BLaER1 treated with 17β-estradiol and CSF1 and Interleukin-3, amounts not matched to agents 10 nM and 100 nM (cell line): Measurements from ENCODE around the gene RING1.
A peak's percentile ranks its signal among the peaks of the same experiment; 100 is the strongest.

Experiments used
- H3K27ac ChIP-seq, 11 experiments: shearing (Covaris generic); formaldehyde crosslinking; 2 replicates each; pipeline ENCODE4 v1.8.1; 2022
- H3K27me3 ChIP-seq, 11 experiments: shearing (Covaris generic); formaldehyde crosslinking; 2 replicates each; pipeline ENCODE4 v1.8.1; 2022
- H3K36me3 ChIP-seq, 11 experiments: shearing (Covaris generic); formaldehyde crosslinking; 2 replicates each; pipeline ENCODE4 v1.8.1; 2022
- H3K4me1 ChIP-seq, 10 experiments: shearing (Covaris generic); formaldehyde crosslinking; 2 replicates each; pipeline ENCODE4 v1.8.1; 2022
- H3K4me2 ChIP-seq, 11 experiments: shearing (Covaris generic); formaldehyde crosslinking; 2 replicates each; pipeline ENCODE4 v1.8.1; 2022
- H3K4me3 ChIP-seq, 10 experiments: shearing (Covaris generic); formaldehyde crosslinking; 2 replicates each; pipeline ENCODE4 v1.8.1; 2022
- H3K9ac ChIP-seq, 11 experiments: shearing (Covaris generic); formaldehyde crosslinking; 2 replicates each; pipeline ENCODE4 v1.8.1; 2022
- H3K9me3 ChIP-seq, 11 experiments: shearing (Covaris generic); formaldehyde crosslinking; replicated peaks in 1 of 11; 2 replicates each; pipeline ENCODE4 v1.8.1; 2022
- H4K20me1 ChIP-seq, 11 experiments: shearing (Covaris generic); formaldehyde crosslinking; 2 replicates each; pipeline ENCODE4 v1.8.1; 2022
- Cebpa-rat ChIP-seq, 11 experiments: shearing (Covaris generic); IDR thresholded peaks; 2 replicates each; pipeline ENCODE4 v1.8.1; 2022

The RING1 gene

GRCh38 chr6:33189625-33190448 is 18.5 kb upstream of the RING1 start:
- peaks cover 7 to 19% (median 13%) of the 10 kb centered on the region in 10 experiments for H3K4me1 ChIP-seq
- peaks cover 13 to 15% (median 14%) of the 10 kb centered on the region in 11 experiments for H3K36me3 ChIP-seq
- peaks cover 0 to 1% (median 0%) of the 10 kb centered on the region in 11 experiments; a peak in 1 of 22 replicates for H3K9me3 ChIP-seq
- H4K20me1 ChIP-seq, result peaks cover 0 to 28% (median 14%) of the 10 kb centered on the region in 11 experiments; a peak in 15 of 22 replicates
- H3K9ac ChIP-seq, result no peak overlapping the region
- H3K4me2 ChIP-seq, result no peak overlapping the region
- TF ChIP-seq Cebpa-rat (IDR thresholded peaks at IDR 0.05), result no peak
- no peak overlapping the region for H3K27ac ChIP-seq
- H3K27me3 ChIP-seq, result peaks cover 38 to 56% (median 52%) of the 10 kb centered on the region in 11 experiments
- H3K4me3 ChIP-seq, result no peak overlapping the region

GRCh38 chr6:33190504-33191107 is 17.7 kb upstream of the RING1 start:
- H4K20me1 ChIP-seq, result peaks cover 0 to 34% (median 20%) of the 10 kb centered on the region in 11 experiments; a peak in 16 of 22 replicates
- peaks cover 7 to 19% (median 13%) of the 10 kb centered on the region in 10 experiments for H3K4me1 ChIP-seq
- H3K36me3 ChIP-seq, result peaks cover 20 to 22% (median 21%) of the 10 kb centered on the region in 11 experiments
- no peaks in the 10 kb centered on the region for H3K9me3 ChIP-seq
- H3K4me3 ChIP-seq, result no peak overlapping the region
- TF ChIP-seq Cebpa-rat (IDR thresholded peaks at IDR 0.05), result no peak
- H3K9ac ChIP-seq, result no peak overlapping the region
- no peak overlapping the region for H3K27ac ChIP-seq
- peaks cover 38 to 56% (median 52%) of the 10 kb centered on the region in 11 experiments for H3K27me3 ChIP-seq
- H3K4me2 ChIP-seq, result no peak overlapping the region

- Histone ChIP-seq H3K27ac (no peak overlapping the region), H3K4me1 (peaks cover 12 to 19% (median 14%) of the 10 kb centered on the region in 10 experiments), H3K4me2 (peak overlapping the region in 10 of 11 experiments; percentile 8 to 91 (median 50); a peak in 10 of 22 replicates), H3K9ac (no peak overlapping the region; a peak in 1 of 22 replicates), H3K36me3 (peaks cover 30 to 32% (median 31%) of the 10 kb centered on the region in 11 experiments), H4K20me1 (peaks cover 4 to 44% (median 26%) of the 10 kb centered on the region in 11 experiments; a peak in 16 of 22 replicates), H3K27me3 (peaks cover 38 to 56% (median 52%) of the 10 kb centered on the region in 11 experiments), H3K4me3 (no peak overlapping the region; a peak in 1 of 20 replicates), H3K9me3 (no peaks in the 10 kb centered on the region)
- no peak for TF ChIP-seq Cebpa-rat (IDR thresholded peaks at IDR 0.05)
Measured at GRCh38 chr6:33191383-33192104, 16.8 kb upstream of the RING1 start.

- peak within 1 kb of the TSS in 9 of 11 experiments; percentile 25 to 65 (median 52); a peak in 13 of 22 replicates for H3K9ac ChIP-seq
Measured at GRCh38 chr6:33192105-33192646, 16.1 kb upstream of the RING1 start, which contains the start of gene COL11A2. COL11A2 (minus strand) TSS chr6:33192467; CDS start chr6:33192240, 227 bp downstream.

GRCh38 chr6:33192671-33193602 is 15.4 kb upstream of the RING1 start:
- peaks cover 8 to 48% (median 37%) of the 10 kb centered on the region in 11 experiments; a peak in 19 of 22 replicates for H4K20me1 ChIP-seq
- no peaks in the 10 kb centered on the region for H3K9me3 ChIP-seq
- peaks cover 38 to 40% (median 39%) of the 10 kb centered on the region in 11 experiments for H3K36me3 ChIP-seq
- H3K9ac ChIP-seq, result peak overlapping the region in 9 of 11 experiments; percentile 25 to 65 (median 52); a peak in 13 of 22 replicates
- H3K4me2 ChIP-seq, result peak overlapping the region; percentile 74 to 93 (median 85)
- peak overlapping the region; percentile 31 to 59 (median 42); a peak in 16 of 20 replicates for H3K4me3 ChIP-seq
- peaks cover 38 to 56% (median 52%) of the 10 kb centered on the region in 11 experiments for H3K27me3 ChIP-seq
- no peak overlapping the region for H3K27ac ChIP-seq
- no peak for TF ChIP-seq Cebpa-rat (IDR thresholded peaks at IDR 0.05)
- peaks cover 13 to 25% (median 21%) of the 10 kb centered on the region in 10 experiments for H3K4me1 ChIP-seq

More at GRCh38 chr6:33192105-33192646, 16.1 kb upstream of the RING1 start, which contains the start of gene COL11A2:
- Histone ChIP-seq H3K27me3 (peaks cover 38 to 56% (median 52%) of the 10 kb centered on the region in 11 experiments), H3K27ac (no peak within 1 kb of the TSS), H4K20me1 (peaks cover 6 to 44% (median 30%) of the 10 kb centered on the region in 11 experiments; a peak in 18 of 22 replicates), H3K9me3 (no peaks in the 10 kb centered on the region), H3K4me3 (peak within 1 kb of the TSS; percentile 31 to 59 (median 42); a peak in 16 of 20 replicates), H3K36me3 (peaks cover 36 to 38% (median 37%) of the 10 kb centered on the region in 11 experiments), H3K4me2 (peak within 1 kb of the TSS; percentile 74 to 93 (median 85)), H3K4me1 (peaks cover 13 to 19% (median 15%) of the 10 kb centered on the region in 10 experiments)
- no peak for TF ChIP-seq Cebpa-rat (IDR thresholded peaks at IDR 0.05)

GRCh38 chr6:33193619-33194018 is 14.7 kb upstream of the RING1 start:
- Histone ChIP-seq H3K9me3 (no peaks in the 10 kb centered on the region), H3K27me3 (peaks cover 38 to 56% (median 52%) of the 10 kb centered on the region in 11 experiments), H3K36me3 (peaks cover 38 to 45% (median 39%) of the 10 kb centered on the region in 11 experiments), H3K9ac (no peak overlapping the region), H3K4me2 (no peak overlapping the region), H3K4me1 (peaks cover 13 to 32% (median 26%) of the 10 kb centered on the region in 10 experiments), H3K4me3 (no peak overlapping the region), H3K27ac (no peak overlapping the region), H4K20me1 (peaks cover 14 to 54% (median 44%) of the 10 kb centered on the region in 11 experiments; a peak in 19 of 22 replicates)
- TF ChIP-seq Cebpa-rat (IDR thresholded peaks at IDR 0.05), result no peak

- H3K9ac ChIP-seq, result no peak overlapping the region
- H3K4me2 ChIP-seq, result no peak overlapping the region
- H3K4me3 ChIP-seq, result no peak overlapping the region
- H3K9me3 ChIP-seq, result no peaks in the 10 kb centered on the region
- H4K20me1 ChIP-seq, result peaks cover 14 to 60% (median 46%) of the 10 kb centered on the region in 11 experiments; a peak in 19 of 22 replicates
- no peak for TF ChIP-seq Cebpa-rat (IDR thresholded peaks at IDR 0.05)
- peaks cover 38 to 49% (median 46%) of the 10 kb centered on the region in 11 experiments for H3K27me3 ChIP-seq
- peaks cover 16 to 39% (median 34%) of the 10 kb centered on the region in 10 experiments for H3K4me1 ChIP-seq
- no peak overlapping the region for H3K27ac ChIP-seq
- peaks cover 38 to 45% (median 39%) of the 10 kb centered on the region in 11 experiments for H3K36me3 ChIP-seq
Measured at GRCh38 chr6:33194431-33194979, 13.8 kb upstream of the RING1 start.
